GM12878 (cell line): ENCODE results near the gene PEX12.

ENCODE experiments used
- KDM1A ChIP-seq: fragments of 200-600 bp; sonication (generic); IDR thresholded peaks from 2 replicates; pipeline ENCODE4 v1.6.1; 2016; ENCODE audit warnings: borderline replicate concordance
- TF ChIP-seq, protein P1 (sequence below): IDR thresholded peaks from 2 replicates; pipeline ENCODE4 v1.6.1; 2012; ENCODE audit warnings: low read depth, low read length, improper control_type of control experiment

DNA sequence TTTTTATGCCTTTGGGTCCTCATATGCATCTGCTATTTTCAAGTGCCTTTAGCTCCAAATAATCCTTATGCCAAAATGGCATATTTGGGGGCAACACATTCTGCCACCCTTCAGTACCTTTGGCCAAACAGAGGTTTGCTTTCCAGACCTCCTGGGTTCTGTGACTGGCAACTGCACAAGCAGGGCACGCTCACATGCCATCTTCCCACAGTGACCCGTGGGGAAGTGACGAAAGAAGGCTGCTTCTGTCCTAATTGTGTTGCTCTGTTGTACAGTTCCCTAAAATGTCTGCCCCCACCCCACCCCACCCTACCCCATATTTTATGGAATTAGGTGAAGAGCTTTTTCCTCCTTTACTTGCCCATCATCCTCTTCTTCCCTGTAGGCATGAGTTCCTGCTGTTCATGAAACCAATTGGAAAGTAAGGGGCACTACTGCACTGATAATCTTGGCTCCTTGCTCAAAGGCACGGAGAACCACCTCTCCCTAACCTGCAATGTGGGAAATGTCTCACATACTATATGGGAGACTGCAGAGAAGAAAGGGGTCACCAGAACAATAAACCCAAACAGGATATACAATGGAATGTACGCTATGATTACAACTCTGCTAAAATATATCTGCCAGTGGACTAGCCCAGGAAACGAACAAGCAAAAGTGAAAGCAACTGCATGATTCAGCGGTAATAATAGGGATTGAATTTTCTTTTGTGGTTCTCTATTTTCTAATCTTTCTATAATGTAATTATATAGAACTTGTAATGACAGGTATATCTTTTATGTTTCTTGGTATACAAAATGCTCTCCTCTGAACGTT lies 37.6 kb downstream of the PEX12 start:
- TF ChIP-seq, protein P1, sequence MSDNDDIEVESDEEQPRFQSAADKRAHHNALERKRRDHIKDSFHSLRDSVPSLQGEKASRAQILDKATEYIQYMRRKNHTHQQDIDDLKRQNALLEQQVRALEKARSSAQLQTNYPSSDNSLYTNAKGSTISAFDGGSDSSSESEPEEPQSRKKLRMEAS = no peak
- TF ChIP-seq KDM1A = no peak
